K562 (cell line): ENCODE results near the gene TAS1R3. TPM values are rescaled to one million over a fixed set of nuclear protein-coding genes. Genes with fewer than 3 reads are reported as not detected.

ENCODE experiments used
- ATF3 ChIP-seq, 2 experiments: fragments of 450-650 bp in 1 of 2; sonication (generic) in 1 of 2; formaldehyde crosslinking in 1 of 2; IDR thresholded peaks in 1 of 2; conservative IDR thresholded peaks in 1 of 2; 2 replicates each; pipeline versions ENCODE4 v1.6.1 to v1.8.1; 2016 to 2023; ENCODE audit warnings: mild to moderate bottlenecking in 2 of 2, moderate library complexity in 2 of 2, inconsistent platforms in 1 of 2, missing genetic modification reagents in 1 of 2
- CSDE1 ChIP-seq, 2 experiments: fragments of 450-650 bp; IDR thresholded peaks; 2 replicates each; pipeline ENCODE4 v1.6.1; 2016; ENCODE audit warnings: mild to moderate bottlenecking in 1 of 2
- ETV5 ChIP-seq: sonication (generic); formaldehyde crosslinking; IDR thresholded peaks from 2 replicates; pipeline ENCODE4 v1.4.0; 2020; ENCODE audit warnings: low read depth, mild to moderate bottlenecking, missing genetic modification reagents
- MAZ ChIP-seq, 2 experiments: fragments of 450-650 bp in 1 of 2; sonication (generic) in 1 of 2; formaldehyde crosslinking; IDR thresholded peaks in 1 of 2; conservative IDR thresholded peaks in 1 of 2; 2 replicates each; pipeline versions ENCODE4 v1.4.0 to v1.5.0; 2020; ENCODE audit warnings: mild to moderate bottlenecking in 1 of 2, missing genetic modification reagents in 1 of 2
- NELFE ChIP-seq: IDR thresholded peaks from 2 replicates; pipeline ENCODE4 v1.6.1; 2011; ENCODE audit warnings: mild to moderate bottlenecking; ENCODE audit not compliant: insufficient read depth, insufficient read length
- NEUROD1 ChIP-seq: fragments of 150-350 bp; IDR thresholded peaks from 2 replicates; pipeline ENCODE4 v1.6.1; 2014; ENCODE audit warnings: borderline replicate concordance, low read length, low read depth; ENCODE audit not compliant: partially characterized antibody
- NFE2 ChIP-seq: IDR thresholded peaks from 2 replicates; pipeline ENCODE4 v1.6.1; 2014; ENCODE audit warnings: antibody characterized with exemption, low read depth
- NRF1 ChIP-seq, 2 experiments: fragments of 450-650 bp; IDR thresholded peaks in 1 of 2; conservative IDR thresholded peaks in 1 of 2; 2 replicates each; pipeline ENCODE4 v1.6.1; 2014; ENCODE audit warnings: mild to moderate bottlenecking in 2 of 2
- PHF20 ChIP-seq: fragments of 450-650 bp; IDR thresholded peaks from 2 replicates; pipeline ENCODE4 v1.6.1; 2018; ENCODE audit not compliant: partially characterized antibody
- PPARD ChIP-seq: fragments of 250-450 bp; sonication (Bioruptor Pico); IDR thresholded peaks from 2 replicates; pipeline ENCODE4 v1.8.0; 2022; ENCODE audit warnings: inconsistent platforms, mild to moderate bottlenecking, moderate library complexity
- RBFOX2 ChIP-seq: fragments of 200-400 bp; formaldehyde crosslinking; IDR thresholded peaks from 2 replicates; pipeline ENCODE4 v1.6.1; 2017; ENCODE audit warnings: low read depth, mild to moderate bottlenecking, low read length, moderate library complexity
- SIN3A ChIP-seq, 2 experiments: fragments of 150-350 bp in 1 of 2; IDR thresholded peaks; 2 replicates each; pipeline ENCODE4 v1.6.1; 2011 to 2016; ENCODE audit warnings: borderline replicate concordance in 2 of 2, low read depth in 2 of 2, low read length in 2 of 2, mild to moderate bottlenecking in 2 of 2, moderate library complexity in 2 of 2; ENCODE audit not compliant: control insufficient read depth in 1 of 2
- SIRT6 ChIP-seq: IDR thresholded peaks from one replicate; pipeline ENCODE4 v1.6.1; 2012; ENCODE audit warnings: low read depth, mild to moderate bottlenecking, control low read depth, inconsistent platforms, low read length, moderate library complexity
- SOX6 ChIP-seq: fragments of 450-650 bp; IDR thresholded peaks from 2 replicates; pipeline ENCODE4 v1.6.1; 2014; ENCODE audit warnings: mild to moderate bottlenecking
- SP1 ChIP-seq: sonication (generic); formaldehyde crosslinking; IDR thresholded peaks from 2 replicates; pipeline ENCODE4 v1.8.1; 2022; ENCODE audit warnings: mild to moderate bottlenecking, missing genetic modification reagents
- TAF1 ChIP-seq: IDR thresholded peaks from 2 replicates; pipeline ENCODE4 v1.6.1; 2011; ENCODE audit warnings: mild to moderate bottlenecking, low read length, moderate library complexity; ENCODE audit not compliant: insufficient read depth, control insufficient read depth, severe bottlenecking; ENCODE audit errors: extremely low read depth
- TFAM ChIP-seq: fragments of 250-450 bp; sonication (Bioruptor Pico); conservative IDR thresholded peaks from 2 replicates; pipeline ENCODE4 v1.5.0; 2021; ENCODE audit warnings: mild to moderate bottlenecking, moderate library complexity
- TSC22D4 ChIP-seq: fragments of 450-650 bp; IDR thresholded peaks from 2 replicates; pipeline ENCODE4 v1.6.1; 2016; ENCODE audit warnings: missing genetic modification characterization, missing biosample characterization, control low read depth
- ZNF133 ChIP-seq: fragments of 250-450 bp; sonication (Bioruptor Pico); IDR thresholded peaks from 2 replicates; pipeline ENCODE4 v1.4.0; 2020; ENCODE audit warnings: mild to moderate bottlenecking
- ZNF24 ChIP-seq: fragments of 450-650 bp; IDR thresholded peaks from 2 replicates; pipeline ENCODE4 v1.6.1; 2016
- ZNF316 ChIP-seq: fragments of 450-650 bp; IDR thresholded peaks from 2 replicates; pipeline ENCODE4 v1.6.1; 2016
- polyA plus RNA-seq, 8 experiments: library from polyadenylated mRNA; depleted of rRNA in 4 of 8; stranded (reverse) in 5 of 8; unstranded in 3 of 8; fragments of >200 nt; fragmentation: Nextera tagmentation in 2 of 8; fragmentation: Illumina TruSeq in 1 of 8; extraction: Ambion mirVana in 2 of 8; extraction: Trizol in 1 of 8; gene quantifications; 2 replicates each; pipeline versions ENCODE4 v1.2.1 to v1.2.3, GENCODE V29; 2011 to 2014; ENCODE audit warnings: inconsistent platforms in 1 of 8, missing spikeins in 1 of 8
- total RNA-seq, 7 experiments: library from RNA; depleted of rRNA in 6 of 7; stranded (reverse); fragments of >200 nt in 6 of 7; fragmentation: Illumina TruSeq in 2 of 7; extraction: Trizol in 2 of 7; gene quantifications; 2 replicates each; pipeline versions ENCODE4 v1.2.1 to v1.2.3, GENCODE V29; 2011 to 2021; ENCODE audit warnings: low replicate concordance in 1 of 7
- TF ChIP-seq, protein P1 (sequence below): sonication (generic); formaldehyde crosslinking; IDR thresholded peaks from 2 replicates; pipeline ENCODE4 v1.8.0; 2022; ENCODE audit warnings: mild to moderate bottlenecking, missing genetic modification reagents

TAS1R3 gene
- total and polyA plus RNA-seq, 9 of the 15 experiments (the other 6 are each of a cell fraction or from before 2014, with no cell fraction given): 0.07 to 0.13 TPM; not detected in 7

DNA sequence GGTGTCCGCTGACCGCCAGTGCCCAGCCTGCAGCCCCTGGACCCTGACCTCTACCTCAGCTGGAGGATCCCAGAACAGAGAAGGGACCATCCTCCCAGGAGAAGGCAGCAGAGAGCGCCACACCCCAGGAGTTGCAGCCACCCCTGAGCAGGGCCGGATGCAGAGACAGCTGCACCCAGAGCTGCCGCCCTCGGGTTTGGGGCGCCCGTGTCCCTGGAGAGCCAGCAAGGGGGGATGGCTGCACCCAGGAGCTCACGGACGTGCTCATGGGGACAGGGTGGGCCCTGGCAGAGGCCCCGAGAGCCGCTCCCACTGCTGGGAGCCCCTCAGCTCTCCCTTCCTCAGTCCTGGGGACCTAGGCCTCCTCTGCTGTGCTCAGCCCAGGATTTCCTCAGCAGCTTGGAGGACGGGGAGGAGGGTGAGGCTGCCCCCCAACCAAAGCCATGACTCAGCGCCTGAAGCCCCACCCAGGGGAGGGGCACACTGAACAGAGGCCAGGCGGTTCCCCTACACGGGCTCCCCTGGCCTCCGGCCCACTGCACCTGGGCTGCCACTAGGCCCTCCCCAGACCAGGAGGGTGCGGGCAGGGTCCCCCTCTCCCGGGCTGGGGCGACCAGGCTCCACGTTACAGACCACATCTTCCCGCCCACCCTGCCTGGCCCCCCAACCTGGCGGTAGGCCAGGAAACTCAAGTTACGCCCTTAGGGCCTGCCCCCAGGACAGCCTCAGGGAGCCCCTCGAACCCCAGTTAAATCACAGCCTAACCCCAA is 25.6 kb upstream of the TAS1R3 start (continued):
- TF ChIP-seq ATF3 (IDR thresholded peaks at IDR 0.05): peak; percentile 85
- TF ChIP-seq ATF3 (CRISPR knock-in tag; conservative IDR thresholded peaks at IDR 0.05): no peak
- TF ChIP-seq NEUROD1: peak; percentile 24
- no peak for TF ChIP-seq NELFE
- TF ChIP-seq MAZ (CRISPR knock-in tag; conservative IDR thresholded peaks at IDR 0.05 in 1 of 2, IDR thresholded peaks at IDR 0.05 in 1 of 2): peak in 1 of 2 experiments; percentile 64; a peak in 3 of 4 replicates
- TF ChIP-seq TFAM (CRISPR knock-in tag): no peak
- TF ChIP-seq ZNF316: peak; percentile 95
- peak; percentile 13 for TF ChIP-seq TAF1
- no peak; the same call in 1 of the 2 replicates for TF ChIP-seq SOX6
- TF ChIP-seq SP1 (CRISPR knock-in tag): peak; percentile 25; the same call in 1 of the 2 replicates
- peak in 1 of 2 experiments; percentile 36; a peak in 2 of 4 replicates for TF ChIP-seq NRF1 (conservative IDR thresholded peaks at IDR 0.05 in 1 of 2, IDR thresholded peaks at IDR 0.05 in 1 of 2)
- TF ChIP-seq SIN3A (IDR thresholded peaks at IDR 0.05; ENCODE audit: borderline replicate concordance in 2 of 2, control insufficient read depth in 1 of 2, low read depth in 2 of 2, low read length in 2 of 2): peak in 1 of 2 experiments; percentile 63; a peak in 2 of 4 replicates
- TF ChIP-seq PPARD: no peak
- TF ChIP-seq ZNF24: no peak
- TF ChIP-seq TSC22D4 (tag): no peak
- no peak for TF ChIP-seq PHF20
- no peak for TF ChIP-seq ZNF133 (CRISPR knock-in tag)
- TF ChIP-seq RBFOX2: peak; percentile 64
- peak; percentile 97 for TF ChIP-seq NFE2
- TF ChIP-seq CSDE1 (IDR thresholded peaks at IDR 0.05): no peak
- TF ChIP-seq, protein P1, sequence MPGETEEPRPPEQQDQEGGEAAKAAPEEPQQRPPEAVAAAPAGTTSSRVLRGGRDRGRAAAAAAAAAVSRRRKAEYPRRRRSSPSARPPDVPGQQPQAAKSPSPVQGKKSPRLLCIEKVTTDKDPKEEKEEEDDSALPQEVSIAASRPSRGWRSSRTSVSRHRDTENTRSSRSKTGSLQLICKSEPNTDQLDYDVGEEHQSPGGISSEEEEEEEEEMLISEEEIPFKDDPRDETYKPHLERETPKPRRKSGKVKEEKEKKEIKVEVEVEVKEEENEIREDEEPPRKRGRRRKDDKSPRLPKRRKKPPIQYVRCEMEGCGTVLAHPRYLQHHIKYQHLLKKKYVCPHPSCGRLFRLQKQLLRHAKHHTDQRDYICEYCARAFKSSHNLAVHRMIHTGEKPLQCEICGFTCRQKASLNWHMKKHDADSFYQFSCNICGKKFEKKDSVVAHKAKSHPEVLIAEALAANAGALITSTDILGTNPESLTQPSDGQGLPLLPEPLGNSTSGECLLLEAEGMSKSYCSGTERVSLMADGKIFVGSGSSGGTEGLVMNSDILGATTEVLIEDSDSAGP (CRISPR knock-in tag): no peak
- peak; percentile 69; the same call in 1 of the 2 replicates for TF ChIP-seq ETV5 (CRISPR knock-in tag)
- no peak for TF ChIP-seq SIRT6
